GM21367 (cell line): ENCODE measurements around the gene SH3PXD2A.

Source experiments
- ATAC-seq: cut with Tn5 transposase; IDR thresholded peaks from one replicate; pipeline ENCODE4 v1.9.1; 2021; ENCODE audit not compliant: unreplicated experiment

Gene SH3PXD2A

GRCh38 chr10:103595933-103596726, 259.2 kb downstream of the SH3PXD2A start:
- ATAC-seq = no peak

GRCh38 chr10:103593022-103593570, 262.3 kb downstream of the SH3PXD2A start:
- ATAC-seq = no peak

GRCh38 chr10:103592186-103593021, 263.0 kb downstream of the SH3PXD2A start:
- peak; percentile 53 for ATAC-seq

- ATAC-seq = no peak
Measured at GRCh38 chr10:103590744-103591291, 264.6 kb downstream of the SH3PXD2A start.

- no peak for ATAC-seq
Measured at GRCh38 chr10:103590060-103590459, 265.3 kb downstream of the SH3PXD2A start.

GRCh38 chr10:103589074-103589630, 266.2 kb downstream of the SH3PXD2A start:
- no peak for ATAC-seq

- no peak for ATAC-seq
Measured at GRCh38 chr10:103587073-103587472, 268.3 kb downstream of the SH3PXD2A start.

- no peak for ATAC-seq
Measured at GRCh38 chr10:103585011-103585405, 270.4 kb downstream of the SH3PXD2A start.

GRCh38 chr10:103584216-103585010, 271.0 kb downstream of the SH3PXD2A start:
- no peak for ATAC-seq

- ATAC-seq = no peak
Measured at GRCh38 chr10:103583871-103584215, 271.5 kb downstream of the SH3PXD2A start.

- ATAC-seq = no peak
Measured at GRCh38 chr10:103582331-103583123, 272.8 kb downstream of the SH3PXD2A start.

- ATAC-seq = no peak
Measured at GRCh38 chr10:103581499-103581898, 273.9 kb downstream of the SH3PXD2A start.

- no peak for ATAC-seq
Measured at GRCh38 chr10:103580430-103580829, 274.9 kb downstream of the SH3PXD2A start.

GRCh38 chr10:103580011-103580410, 275.4 kb downstream of the SH3PXD2A start:
- no peak for ATAC-seq

GRCh38 chr10:103578782-103579382, 276.5 kb downstream of the SH3PXD2A start:
- no peak for ATAC-seq

GRCh38 chr10:103576862-103577261, 278.5 kb downstream of the SH3PXD2A start:
- no peak for ATAC-seq

- no peak for ATAC-seq
Measured at GRCh38 chr10:103576076-103576471, 279.3 kb downstream of the SH3PXD2A start.

- no peak for ATAC-seq
Measured at GRCh38 chr10:103575416-103576075, 279.8 kb downstream of the SH3PXD2A start.
